Activated T-cell treated with anti-CD3 and anti-CD28 coated beads for 24 hours (primary cell): ENCODE measurements around the gene SERPINA9.
"Not testable (repeated sequence)": the region's sequence is repeated elsewhere in the genome, so short reads cannot be mapped to it uniquely, and the experiment has no call there.

Source experiments
- DNase-seq: peaks from one replicate; pipeline ENCODE4 v3.0.0-alpha.2; 2020; ENCODE audit warnings: low read depth

Gene SERPINA9

GRCh38 chr14:94426526-94426925 is 49.5 kb downstream of the SERPINA9 start:
- no peak for DNase-seq

- DNase-seq, result no peak
These were observed 51.6 kb downstream of the SERPINA9 start for GRCh38 chr14:94424371-94424770.

- peak; percentile 24 for DNase-seq
These were observed 52.4 kb downstream of the SERPINA9 start for GRCh38 chr14:94423453-94424056.

- DNase-seq, result no peak
These were observed 54.7 kb downstream of the SERPINA9 start for GRCh38 chr14:94421316-94421715.

GRCh38 chr14:94417497-94418205 is 58.3 kb downstream of the SERPINA9 start:
- not testable (repeated sequence) for DNase-seq
